Stimulated activated CD4-positive, alpha-beta T cell treated with anti-CD3 and anti-CD28 coated beads, Interleukin-2, amount 100 ng/mL, for 4 hours (primary cell): ENCODE measurements around the gene CLEC4G.
"Not testable (repeated sequence)": the region's sequence is repeated elsewhere in the genome, so short reads cannot be mapped to it uniquely, and the experiment has no call there.

Experiments
- DNase-seq: peaks from one replicate; pipeline ENCODE4 v3.0.0-alpha.2; 2020; ENCODE audit warnings: low read depth

The CLEC4G gene

GRCh38 chr19:7732045-7732444 is at the start of gene CLEC4G:
Gene CLEC4G, minus strand, starts transcription at chr19:7732110. Its CDS starts 8 bp downstream, at chr19:7732102.
- DNase-seq: no peak

GRCh38 chr19:7781157-7781556 is 49.2 kb upstream of the CLEC4G start:
- no peak for DNase-seq

GRCh38 chr19:7779631-7780486 is 47.9 kb upstream of the CLEC4G start:
- DNase-seq: no peak

DNA sequence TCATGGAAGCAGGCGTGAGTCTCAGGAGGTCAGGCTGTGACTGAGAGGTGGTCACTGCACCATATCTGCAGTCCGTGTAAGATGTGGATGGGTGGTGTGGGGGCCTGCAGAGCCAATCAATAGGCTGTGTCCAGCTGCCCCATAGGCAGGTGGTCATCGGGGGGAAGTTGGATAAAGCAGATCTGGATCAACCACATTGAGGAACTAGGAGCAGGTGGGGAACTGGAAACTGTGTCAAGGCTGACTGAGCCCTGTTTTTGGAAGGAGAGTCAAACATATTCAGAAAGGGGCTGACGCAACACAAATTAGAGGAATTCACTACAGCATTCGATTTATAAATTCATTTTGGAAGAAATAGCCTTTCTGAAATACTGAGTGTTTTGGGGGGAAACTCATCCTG is 46.2 kb upstream of the CLEC4G start:
- DNase-seq: no peak

DNA sequence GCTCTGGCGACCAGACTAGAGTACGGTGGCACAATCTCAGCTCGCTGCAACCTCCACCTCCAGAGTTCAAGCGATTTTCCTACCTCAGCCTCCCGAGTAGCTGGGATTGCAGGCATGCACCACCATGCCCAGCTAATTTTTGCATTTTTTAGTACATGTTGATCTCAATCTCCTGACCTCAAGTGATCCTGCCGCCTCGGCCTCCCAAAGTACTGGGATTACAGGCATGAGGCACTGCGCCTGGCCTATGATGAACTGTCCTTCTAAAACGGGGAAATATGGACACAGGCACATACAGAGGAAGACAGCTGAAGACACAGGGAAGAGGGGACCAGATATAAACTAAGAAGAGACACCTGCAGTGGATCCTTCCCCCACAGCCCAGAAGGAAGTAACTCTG is 43.9 kb upstream of the CLEC4G start:
- DNase-seq: no peak

- no peak for DNase-seq
Observed at GRCh38 chr19:7773841-7774240, 41.9 kb upstream of the CLEC4G start.

- peak; percentile 27 for DNase-seq
Observed at GRCh38 chr19:7772752-7773291, 40.9 kb upstream of the CLEC4G start.

DNA sequence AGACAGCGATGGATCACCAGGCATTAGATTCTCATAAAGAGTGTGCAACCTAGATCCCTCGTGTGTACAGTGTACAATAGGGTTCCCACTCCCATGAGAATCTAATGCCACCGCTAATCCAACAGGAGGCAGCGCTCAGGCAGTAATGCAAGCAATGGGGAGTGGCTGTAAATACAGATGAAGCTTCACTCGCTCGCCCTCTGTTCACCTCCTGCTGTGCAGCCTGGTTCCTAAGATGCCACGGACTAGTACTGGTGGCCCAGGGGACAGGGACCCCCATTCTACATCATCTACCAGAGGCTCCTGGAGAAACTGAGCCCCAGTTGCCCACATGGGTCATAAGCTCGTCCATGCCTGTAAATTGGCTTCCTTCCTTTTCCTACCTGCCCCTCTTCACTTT is 39.2 kb upstream of the CLEC4G start:
- no peak for DNase-seq

GRCh38 chr19:7769171-7769570 is 37.3 kb upstream of the CLEC4G start:
- DNase-seq: no peak

GRCh38 chr19:7767487-7767886 is 35.6 kb upstream of the CLEC4G start:
- DNase-seq: no peak

GRCh38 chr19:7766535-7766934 is 34.6 kb upstream of the CLEC4G start:
- DNase-seq: no peak

- not testable (repeated sequence) for DNase-seq
Observed at GRCh38 chr19:7765043-7765442, 33.1 kb upstream of the CLEC4G start.

GRCh38 chr19:7764157-7764556 is 32.2 kb upstream of the CLEC4G start:
- DNase-seq: not testable (repeated sequence)

DNA sequence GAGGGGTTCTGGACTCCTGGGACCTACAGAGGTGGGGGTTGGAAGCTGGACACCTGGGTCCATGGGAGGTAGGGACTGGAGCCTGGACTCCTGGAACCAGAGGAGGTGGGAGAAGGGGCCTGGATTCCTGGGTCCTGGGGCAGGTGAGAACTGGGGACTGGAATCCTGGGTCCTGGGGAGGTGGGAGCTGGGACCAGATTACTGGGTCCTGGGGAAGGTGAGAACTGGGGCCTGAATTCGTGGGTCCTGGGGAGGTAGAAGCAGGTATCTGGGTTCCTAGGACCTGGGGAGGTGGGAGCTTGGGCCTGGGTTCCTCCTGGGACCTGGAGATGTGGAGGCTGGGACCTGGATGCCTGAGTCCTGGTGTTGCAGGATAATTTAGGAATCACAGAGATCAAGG is 31.8 kb upstream of the CLEC4G start:
- DNase-seq: no peak

GRCh38 chr19:7762719-7763293 is 30.9 kb upstream of the CLEC4G start, which contains the start of gene CLEC4M:
Gene CLEC4M, plus strand, starts transcription at chr19:7763243. Its CDS starts 24 bp downstream, at chr19:7763267.
- no peak for DNase-seq

DNA sequence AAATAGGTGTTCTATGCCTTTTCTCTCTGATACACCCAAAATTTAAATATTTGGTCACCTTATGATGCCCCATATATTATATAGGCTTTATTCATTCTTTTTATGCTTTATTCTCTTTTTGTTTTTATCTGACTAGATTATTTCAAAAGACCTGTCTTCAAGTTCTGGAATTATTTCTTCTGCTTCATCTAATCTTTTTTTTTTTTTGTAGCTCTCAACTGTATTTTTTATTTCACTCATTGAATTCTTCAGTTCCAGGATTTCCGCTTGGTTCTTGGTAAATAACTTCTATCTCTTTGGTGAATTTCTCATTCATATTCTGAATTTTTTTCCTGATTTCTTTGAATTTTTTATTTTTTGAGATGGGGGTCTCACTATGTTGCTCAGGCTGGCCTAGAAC is 27.2 kb upstream of the CLEC4G start:
- DNase-seq: no peak

GRCh38 chr19:7757358-7757757 is 25.4 kb upstream of the CLEC4G start:
- DNase-seq: no peak

DNA sequence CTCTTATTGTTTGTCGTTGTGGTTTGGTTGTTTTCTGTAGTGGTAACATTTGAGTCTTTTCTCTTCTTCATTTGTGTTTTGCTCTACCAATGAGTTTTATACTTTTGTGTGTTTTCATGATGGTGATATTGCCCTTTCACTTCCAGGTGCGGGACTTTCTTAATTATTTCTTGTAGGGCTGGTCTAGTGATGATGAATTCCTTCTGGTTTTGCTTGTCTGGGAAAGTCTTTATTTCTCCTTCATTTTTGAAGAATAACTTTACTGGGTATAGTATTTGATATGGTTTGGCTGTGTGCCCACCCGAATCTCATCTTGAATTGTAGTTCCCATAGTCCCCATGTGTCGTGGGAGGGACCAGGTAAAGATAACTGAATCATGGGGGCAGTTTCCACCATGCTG is 24.3 kb upstream of the CLEC4G start:
- no peak for DNase-seq

- peak; percentile 44 for DNase-seq
Observed at GRCh38 chr19:7751157-7751783, 19.4 kb upstream of the CLEC4G start.

- no peak for DNase-seq
Observed at GRCh38 chr19:7748756-7749155, 16.8 kb upstream of the CLEC4G start.

- no peak for DNase-seq
Observed at GRCh38 chr19:7748171-7748570, 16.3 kb upstream of the CLEC4G start.

GRCh38 chr19:7746903-7747884 is 15.3 kb upstream of the CLEC4G start, which contains the start of gene CD209:
Gene CD209, minus strand, starts transcription at chr19:7747534. Its CDS starts 23 bp downstream, at chr19:7747511.
- no peak for DNase-seq
